GM21526 (cell line): ENCODE data around the gene COX7C.
A peak's percentile ranks its signal among the peaks of the same experiment; 100 is the strongest.
"Not testable (repeated sequence)": the region's sequence is repeated elsewhere in the genome, so short reads cannot be mapped to it uniquely, and the experiment has no call there.

Source experiments
- ATAC-seq: cut with Tn5 transposase; IDR thresholded peaks from one replicate; pipeline ENCODE4 v1.9.1; 2021; ENCODE audit warnings: moderate library complexity; ENCODE audit not compliant: unreplicated experiment, low FRiP score

Gene COX7C

DNA sequence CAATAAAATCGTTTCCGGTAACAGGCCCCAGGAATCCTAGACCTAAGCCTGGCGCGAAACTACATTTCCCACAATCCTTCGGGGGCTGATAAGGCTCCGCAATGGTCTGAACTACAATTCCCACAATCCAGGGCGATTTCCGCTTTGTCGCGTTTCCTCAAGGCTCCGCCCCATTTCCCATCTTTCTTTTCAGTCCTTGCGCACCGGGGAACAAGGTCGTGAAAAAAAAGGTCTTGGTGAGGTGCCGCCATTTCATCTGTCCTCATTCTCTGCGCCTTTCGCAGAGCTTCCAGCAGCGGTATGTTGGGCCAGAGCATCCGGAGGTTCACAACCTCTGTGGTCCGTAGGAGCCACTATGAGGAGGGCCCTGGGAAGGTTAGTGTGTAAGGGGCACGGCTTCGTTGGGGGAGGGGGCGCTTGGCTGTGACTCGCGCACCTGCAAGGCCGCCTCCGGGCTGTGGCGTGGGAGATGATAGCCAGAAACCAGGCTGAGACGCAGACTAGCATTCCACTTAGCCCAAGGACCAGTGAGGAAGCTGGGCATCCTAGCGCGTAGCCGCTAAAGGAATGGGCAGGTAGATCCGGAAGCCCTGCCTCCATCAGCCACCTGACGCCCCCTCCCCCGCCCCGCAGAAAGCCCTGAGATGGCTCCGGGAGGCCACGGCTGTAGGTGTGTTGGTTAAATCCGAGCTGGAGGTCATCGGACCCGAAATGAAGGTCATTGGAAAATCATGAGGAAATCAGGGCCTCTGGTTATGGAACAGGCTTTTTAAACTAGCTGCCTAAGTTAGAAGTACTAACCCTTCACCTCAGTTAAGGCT lies at the start of gene COX7C:
COX7C (plus strand) TSS at position 186 of the 821 bp plus-strand sequence; CDS start at position 301, 115 bp downstream.
- ATAC-seq: peak; percentile 98

DNA sequence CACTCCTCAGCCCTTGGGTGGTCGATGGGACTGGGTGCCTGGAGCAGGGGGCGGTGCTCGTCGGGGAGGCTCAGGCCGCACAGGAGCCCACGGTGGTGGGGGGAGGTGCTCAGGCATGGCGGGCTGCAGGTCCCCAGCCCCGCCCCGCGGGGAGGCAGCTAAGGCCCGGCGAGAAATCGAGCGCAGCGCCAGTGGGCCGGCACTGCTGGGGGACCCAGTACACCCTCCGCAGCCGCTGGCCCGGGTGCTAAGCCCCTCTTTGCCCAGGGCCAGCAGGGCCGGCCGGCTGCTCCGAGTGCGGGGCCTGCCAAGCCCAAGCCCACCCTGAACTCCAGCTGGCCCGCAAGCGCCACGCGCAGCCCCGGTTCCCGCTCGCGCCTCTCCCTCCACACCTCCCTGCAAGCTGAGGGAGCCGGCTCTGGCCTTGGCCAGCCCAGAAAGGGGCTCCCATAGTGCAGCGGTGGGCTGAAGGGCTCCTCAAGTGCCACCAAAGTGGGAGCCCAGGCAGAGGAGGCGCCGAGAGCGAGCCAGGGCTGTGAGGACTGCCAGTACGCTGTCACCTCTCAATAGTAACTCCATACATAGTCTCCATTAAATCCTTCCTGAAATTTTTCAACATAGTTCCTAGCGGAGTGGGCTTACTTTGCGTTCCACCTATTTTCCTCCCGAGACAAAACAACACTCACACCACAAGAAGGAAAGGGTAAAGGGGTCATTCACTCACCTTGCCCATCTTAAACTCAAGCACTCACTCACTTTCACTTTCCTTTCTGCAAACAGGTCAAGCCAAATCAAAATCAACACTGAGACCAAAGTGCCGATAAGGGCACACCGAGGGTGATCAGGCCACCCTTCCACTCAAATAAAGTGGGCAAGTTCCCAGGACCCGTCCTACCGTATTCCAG lies 48.0 kb upstream of the COX7C start:
- not testable (repeated sequence) for ATAC-seq

DNA sequence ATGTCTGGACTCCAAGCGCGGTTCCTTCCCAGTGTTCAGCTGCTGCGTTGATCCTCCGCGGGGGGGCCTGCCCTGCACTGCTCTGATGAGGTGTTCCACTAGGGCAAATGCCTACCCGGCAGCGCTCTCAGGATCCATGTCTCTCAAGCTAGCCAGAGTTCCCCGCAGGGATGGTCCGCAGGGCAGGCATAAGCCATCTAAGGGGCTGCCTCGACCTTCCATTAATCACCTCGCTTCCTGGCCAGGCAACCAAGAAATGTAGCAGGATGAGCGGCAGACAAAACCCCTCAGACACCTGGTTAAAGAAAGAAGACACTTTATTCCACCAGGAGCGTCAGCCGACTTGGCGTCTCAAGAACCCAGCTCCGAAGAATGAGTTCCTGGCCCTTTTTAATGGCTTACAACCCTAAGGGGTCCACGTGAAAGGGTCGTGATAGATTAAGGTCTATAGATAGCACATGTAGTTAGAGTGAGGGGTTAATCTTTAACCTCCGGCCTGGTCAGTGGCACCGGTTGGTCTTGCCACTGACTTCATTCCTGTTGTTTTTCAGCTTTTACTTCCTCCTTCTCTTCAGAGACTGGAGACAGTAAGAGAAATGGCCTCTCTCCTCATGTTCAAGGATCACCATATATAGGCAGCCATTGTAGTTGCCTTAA lies 47.2 kb upstream of the COX7C start:
- ATAC-seq: no peak

DNA sequence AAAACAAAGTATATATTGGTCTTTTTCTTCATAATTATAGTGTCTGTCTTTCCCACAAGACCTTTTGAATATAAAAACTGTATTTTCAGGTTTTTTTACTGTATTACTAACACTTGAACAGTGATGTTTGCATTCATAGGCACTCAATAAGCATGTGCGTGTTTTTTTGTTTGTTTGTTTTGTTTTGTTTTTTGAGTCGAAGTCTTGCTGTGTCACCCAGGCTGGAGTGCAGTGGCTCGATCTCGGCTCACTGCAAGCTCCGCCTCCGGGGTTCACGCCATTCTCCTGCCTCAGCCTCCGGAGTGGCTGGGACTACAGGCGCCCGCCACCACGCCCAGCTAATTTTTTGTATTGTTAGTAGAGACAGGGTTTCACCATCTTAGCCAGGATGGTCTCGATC lies 46.6 kb upstream of the COX7C start:
- ATAC-seq: not testable (repeated sequence)

DNA sequence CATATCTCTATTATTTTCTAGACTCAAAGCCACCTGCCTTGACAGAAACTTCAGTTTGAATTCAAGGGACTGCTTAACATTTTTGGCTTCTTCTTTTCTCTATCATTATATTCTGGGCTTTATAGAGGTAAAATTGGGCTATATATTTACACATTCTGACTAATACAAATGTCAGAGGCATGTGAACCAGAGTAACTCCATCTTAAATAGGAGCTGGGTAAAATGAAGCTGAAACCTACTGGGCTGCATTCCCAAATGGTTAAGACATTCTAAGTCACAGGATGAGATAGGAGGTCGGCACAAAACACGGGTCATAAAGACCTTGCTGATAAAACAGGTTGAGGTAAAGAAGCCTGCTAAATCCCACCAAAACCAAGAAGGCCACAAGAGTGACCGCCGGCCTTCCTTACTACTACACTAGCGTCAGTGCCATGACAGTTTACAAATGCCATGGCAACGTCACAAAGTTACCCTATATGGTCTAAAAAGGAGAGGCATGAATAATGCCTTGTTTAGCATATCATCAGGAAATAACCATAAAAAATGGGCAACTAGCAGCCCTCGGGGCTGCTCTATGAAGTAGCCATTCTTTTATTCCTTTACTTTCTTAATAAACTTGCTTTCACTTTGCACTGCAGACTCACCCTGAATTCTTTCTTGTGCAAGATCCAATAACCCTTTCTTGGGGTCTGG lies 44.8 kb upstream of the COX7C start:
- ATAC-seq: no peak

GRCh38 chr5:86579502-86579901 lies 38.2 kb upstream of the COX7C start:
- no peak for ATAC-seq

DNA sequence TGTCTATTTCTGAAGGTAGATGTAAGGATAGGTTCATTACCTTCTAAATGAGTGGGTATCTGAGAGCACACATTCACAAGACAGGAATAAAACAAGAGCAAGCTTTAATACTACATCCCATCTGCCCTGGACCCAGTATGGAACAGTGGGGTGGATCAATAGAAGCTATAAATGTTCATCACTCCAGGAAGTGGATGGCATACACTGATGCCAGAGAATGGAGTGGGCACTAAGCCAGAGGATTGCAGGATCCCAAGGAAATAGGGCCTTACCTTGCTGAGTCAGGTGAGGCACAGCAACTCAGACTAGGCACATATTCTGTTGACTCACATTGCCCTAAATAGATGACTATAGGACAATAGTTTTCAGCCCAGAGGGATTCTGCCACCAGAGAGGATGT lies 21.3 kb upstream of the COX7C start:
- no peak for ATAC-seq

DNA sequence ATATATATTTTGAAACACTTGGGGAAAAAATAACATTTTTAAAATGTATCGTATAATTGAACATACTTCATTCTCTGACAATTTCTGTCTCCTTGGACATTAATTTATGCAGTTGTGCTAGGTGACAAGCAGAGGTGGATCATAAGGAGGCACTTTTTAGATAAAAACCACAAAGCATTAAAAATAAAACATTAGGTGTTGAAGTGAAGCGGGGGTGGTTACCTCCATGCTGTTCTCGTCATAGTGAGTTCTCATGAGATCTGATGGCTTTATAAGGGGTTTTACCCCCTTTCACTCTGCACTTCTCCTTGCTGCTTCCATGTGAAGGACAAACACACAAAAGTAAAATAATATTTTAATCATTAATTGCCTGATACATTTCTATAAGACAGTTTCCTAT lies 11.9 kb upstream of the COX7C start:
- no peak for ATAC-seq

GRCh38 chr5:86613455-86613854 lies 4.3 kb upstream of the COX7C start:
- ATAC-seq: no peak

DNA sequence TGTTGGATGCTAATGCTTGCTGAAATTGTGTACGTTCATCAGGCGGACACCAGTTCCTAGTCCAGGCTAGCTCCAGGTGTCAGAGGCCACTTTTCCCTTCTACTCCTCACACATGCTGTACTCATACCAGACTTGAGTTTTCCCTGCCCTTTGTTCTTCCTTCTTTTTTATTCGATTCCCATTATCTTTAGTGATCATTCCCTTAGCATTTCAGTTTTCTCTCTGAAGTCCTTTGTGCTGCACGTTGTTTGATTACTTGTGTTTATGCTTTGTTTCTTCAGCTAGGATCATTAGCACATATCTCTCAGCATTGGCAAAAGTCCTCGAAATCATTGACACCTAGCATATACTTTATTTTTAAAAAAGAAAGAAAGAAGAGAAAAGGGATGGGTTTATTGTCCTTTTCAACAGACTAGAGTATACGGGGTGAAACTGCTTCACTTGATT lies 409 bp upstream of the COX7C start:
- no peak for ATAC-seq

- no peak for ATAC-seq
Observed at GRCh38 chr5:86623785-86624483, 6.2 kb downstream of the COX7C start.

- no peak for ATAC-seq
Observed at GRCh38 chr5:86625148-86625547, 7.4 kb downstream of the COX7C start.

DNA sequence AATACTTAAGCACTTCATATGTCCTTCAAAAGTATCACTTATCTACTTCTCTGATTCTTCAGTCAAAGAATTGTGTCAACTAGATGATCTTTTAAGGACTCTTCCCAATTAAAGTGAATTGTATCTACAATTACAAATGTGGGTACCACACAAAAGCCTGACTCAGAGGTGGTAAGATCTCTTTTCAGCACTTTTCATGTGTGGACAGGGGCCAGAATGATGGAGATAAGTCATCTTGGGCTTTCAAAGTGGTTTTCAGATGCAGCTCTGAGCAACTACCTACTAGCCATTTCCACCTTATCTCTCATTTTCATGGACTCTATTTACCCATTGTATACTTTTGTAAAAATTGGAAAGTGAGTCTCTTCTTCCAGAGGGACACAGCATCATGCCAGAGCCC lies 8.4 kb downstream of the COX7C start:
- no peak for ATAC-seq

DNA sequence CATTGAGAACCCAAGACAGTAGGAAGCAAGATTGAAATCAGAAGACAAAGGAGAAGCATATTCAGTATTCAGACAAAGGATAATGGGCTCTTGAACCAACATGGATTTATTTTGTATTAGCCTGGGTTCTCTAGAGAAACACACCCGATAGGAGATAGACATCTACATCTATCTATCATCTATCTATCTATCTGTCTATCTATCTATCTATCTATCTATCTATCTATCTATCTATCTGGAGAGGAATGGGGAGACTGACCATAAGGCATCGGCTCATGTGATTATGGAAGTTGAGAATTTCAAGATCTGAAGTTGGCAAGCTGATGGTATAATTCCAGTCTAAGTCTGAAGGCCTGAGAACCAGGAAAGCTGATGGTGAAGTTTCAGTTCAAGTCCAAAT lies 13.4 kb downstream of the COX7C start:
- ATAC-seq: no peak

DNA sequence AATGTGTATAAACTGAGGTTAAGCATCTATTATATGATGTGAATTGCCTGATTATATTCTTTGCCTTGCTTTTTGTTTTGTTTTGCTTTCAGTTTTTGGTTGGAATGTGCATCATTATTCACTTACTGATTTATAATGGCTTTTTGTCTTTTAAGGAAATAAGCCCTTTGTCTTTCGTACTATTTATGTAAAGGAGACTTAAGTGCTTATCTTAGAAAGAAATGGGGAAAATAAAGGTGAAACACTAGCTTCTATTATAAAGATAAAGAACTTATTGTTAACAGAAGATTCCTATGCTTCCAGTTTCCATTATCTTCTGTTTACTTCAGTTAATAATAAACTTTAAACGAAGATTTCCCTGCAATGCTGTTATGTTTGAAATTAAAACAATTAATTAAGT lies 23.3 kb downstream of the COX7C start:
- no peak for ATAC-seq

- no peak for ATAC-seq
Observed at GRCh38 chr5:86644843-86645242, 27.1 kb downstream of the COX7C start.

GRCh38 chr5:86645885-86646284 lies 28.1 kb downstream of the COX7C start:
- no peak for ATAC-seq

DNA sequence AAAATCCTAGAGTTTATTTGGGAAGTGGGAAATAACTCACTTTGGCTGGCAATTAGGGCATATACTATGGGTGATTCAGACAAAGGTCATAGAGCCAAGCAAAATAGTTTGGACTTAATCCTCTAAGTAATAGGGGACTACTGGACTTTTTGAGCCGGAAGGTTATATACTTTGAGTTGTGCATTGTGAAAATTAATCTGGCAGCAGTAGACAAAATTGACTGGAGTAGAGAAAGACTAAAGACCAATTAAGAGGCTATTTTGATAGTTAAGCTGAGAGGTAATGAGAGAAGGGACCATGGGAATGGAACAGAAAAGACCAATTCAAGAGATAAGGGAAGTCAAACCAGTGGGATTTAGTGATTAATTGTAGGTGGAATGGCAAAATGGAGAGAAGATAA lies 28.9 kb downstream of the COX7C start:
- ATAC-seq: no peak

- no peak for ATAC-seq
Observed at GRCh38 chr5:86649832-86650505, 32.2 kb downstream of the COX7C start.
